GM20000 (cell line): Measurements from ENCODE around the gene ROR1.

Experiments used
- DNase-seq: peaks from one replicate; pipeline ENCODE4 v3.0.0; 2012; ENCODE audit warnings: low spot score
- CTCF ChIP-seq: IDR thresholded peaks from 2 replicates; pipeline ENCODE4 v1.5.1; 2012; ENCODE audit warnings: mild to moderate bottlenecking, control low read depth; ENCODE audit errors: extremely low read depth, missing control alignments

The ROR1 gene

DNA sequence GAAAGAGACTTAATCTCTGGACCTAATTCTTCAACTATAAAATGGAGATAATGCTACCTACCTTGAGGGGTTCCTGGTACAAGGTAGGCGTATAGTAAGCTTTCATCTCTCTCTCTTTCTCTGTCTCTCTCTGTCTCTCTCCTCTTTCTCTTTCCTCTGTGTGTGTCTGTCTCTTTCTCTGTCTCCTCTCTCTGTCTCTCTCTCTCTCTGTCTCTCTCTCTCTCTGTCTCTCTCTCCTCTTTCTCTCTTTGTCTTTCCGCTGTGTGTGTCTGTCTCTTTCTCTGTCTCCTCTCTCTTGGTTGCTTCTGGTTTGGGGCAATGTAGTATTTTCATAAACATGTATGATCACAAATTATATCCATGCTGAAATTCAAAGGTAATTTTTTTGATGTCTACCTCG lies 353.5 kb downstream of the ROR1 start:
- DNase-seq = no peak
- TF ChIP-seq CTCF = no peak

GRCh38 chr1:64129701-64130100 lies 355.9 kb downstream of the ROR1 start:
- DNase-seq = no peak
- no peak for TF ChIP-seq CTCF

- DNase-seq = no peak
- TF ChIP-seq CTCF = no peak
Observed at GRCh38 chr1:64131155-64131554, 357.3 kb downstream of the ROR1 start.

DNA sequence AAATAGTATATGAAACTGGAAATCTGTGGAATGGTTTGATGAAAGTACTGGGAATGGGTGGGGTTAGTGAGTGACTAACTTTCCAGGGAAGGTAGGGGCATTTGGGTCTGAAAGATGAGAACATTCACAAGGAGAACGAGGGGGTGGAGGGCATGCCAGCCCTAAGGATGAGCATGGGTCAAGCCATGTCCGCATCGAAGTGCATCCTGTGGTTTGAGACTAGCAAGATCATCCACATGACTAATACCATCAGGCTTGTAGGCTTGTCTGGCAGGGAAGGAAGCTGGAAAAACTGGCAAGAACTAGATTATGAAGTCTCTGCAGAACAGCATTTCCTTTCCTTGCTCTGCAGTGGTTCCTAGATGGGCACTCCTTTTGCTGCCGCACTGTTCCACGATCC lies 359.2 kb downstream of the ROR1 start:
- DNase-seq = no peak
- no peak for TF ChIP-seq CTCF

DNA sequence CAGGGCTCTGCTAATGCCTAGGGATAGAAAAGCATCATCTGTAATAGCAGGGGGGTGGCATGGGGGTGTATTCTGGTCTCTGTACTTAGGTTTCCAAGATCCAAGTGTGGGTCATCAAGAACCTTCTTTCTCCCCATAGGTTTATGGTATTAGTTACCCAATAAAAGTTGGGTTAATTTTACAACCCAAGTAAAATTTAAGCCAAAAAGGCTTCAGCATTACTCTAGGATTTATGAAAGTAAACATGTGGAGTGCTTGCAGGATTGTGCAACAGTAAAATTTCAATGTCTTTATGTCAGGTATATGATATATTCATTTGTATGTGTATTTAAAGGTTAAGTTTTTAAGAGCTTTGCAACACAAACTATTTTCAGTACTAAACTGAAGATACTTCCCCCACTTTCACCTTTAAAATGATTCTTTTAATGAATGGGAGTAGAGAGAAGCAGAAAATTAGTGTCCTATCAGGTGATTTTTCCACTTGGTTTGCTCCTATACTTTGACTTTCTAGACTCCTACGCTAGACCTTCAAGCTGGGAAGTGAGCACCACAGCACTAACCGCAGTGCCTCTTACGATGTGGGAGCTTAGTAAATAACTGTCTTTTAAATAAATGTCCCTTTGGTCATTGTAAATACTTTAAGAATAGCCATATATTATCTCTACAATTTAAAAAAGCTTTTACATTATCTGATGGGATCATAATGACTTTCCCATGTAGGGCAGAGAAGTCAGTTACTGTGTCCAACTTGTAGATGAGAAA lies 361.8 kb downstream of the ROR1 start:
- no peak for TF ChIP-seq CTCF
- DNase-seq = no peak

- no peak for TF ChIP-seq CTCF
- DNase-seq = no peak
Observed at GRCh38 chr1:64136296-64136695, 362.5 kb downstream of the ROR1 start.

GRCh38 chr1:64136752-64137411 lies 363.1 kb downstream of the ROR1 start:
- TF ChIP-seq CTCF = peak; percentile 73
- peak; percentile 42 for DNase-seq
